ENCODE data around the gene PSMB8.
"Not testable (repeated sequence)": the region's sequence is repeated elsewhere in the genome, so short reads cannot be mapped to it uniquely, and the experiment has no call there.

PSMB8 gene

DNA sequence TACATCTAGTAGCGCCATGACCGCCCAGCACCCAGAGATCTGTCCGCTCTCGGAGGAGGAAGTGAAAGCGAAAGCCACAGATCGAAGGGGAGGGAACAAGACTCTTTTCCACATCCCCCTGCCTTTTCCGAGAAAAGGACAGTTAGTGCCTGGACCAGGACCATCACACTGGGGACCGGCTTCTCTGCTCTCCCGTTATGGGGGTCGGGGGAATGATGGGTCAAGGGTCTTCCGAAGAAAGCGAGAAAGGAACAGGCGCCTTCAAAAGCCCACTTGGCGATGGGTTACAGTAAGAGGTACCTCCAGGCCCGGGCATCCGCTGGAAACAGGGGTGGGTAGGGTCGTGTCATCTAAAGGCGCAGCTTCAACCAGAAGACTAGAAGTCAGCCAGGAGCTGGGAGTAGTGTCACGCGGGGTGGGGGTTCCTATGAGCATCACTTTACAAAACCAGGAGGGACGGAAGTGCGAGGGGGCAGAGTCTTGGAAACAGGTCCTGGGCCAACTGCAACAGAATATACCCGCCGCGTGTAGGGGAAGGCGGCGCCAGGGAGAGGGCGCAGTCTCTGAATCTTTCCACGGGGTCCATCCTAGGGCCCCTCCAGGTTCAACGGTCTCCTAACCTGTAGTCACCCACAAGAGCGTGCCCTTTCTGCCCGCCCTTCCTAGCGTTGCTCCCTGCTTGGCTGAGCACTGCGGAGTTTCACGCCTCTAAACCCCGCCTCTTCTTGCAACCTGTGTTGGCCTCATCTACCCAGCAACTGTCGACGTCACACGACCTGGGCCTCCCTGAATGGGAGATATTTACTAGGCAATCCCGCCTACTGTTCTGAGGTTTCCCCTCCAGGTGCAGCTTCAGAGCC, at the start of gene PSMB8:
Gene PSMB8 (minus strand): TSS at position 69 of the 860 bp plus-strand sequence. CDS start 51 bp downstream, at position 18.
- peak; percentile 98 for DNase-seq (ENCODE audit: low read depth, low spot score)

DNA sequence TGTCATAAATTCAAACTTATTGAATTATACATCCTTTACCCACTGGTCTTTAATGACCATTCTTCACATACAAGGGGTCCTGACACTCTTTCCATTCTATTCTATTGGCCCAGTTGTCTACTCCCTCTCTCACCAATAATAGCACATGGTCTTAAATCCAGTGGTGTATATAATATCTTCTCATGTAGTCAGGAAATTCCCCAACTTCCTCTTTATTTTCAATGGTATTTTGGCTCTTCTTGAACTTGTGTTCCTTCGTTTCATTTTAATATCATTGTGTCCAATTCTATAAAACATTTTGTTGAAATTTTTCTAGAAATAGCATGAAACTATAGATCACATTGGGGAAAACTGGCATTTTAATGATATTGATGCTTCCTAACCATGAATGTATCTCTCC, 47.0 kb upstream of the PSMB8 start:
- DNase-seq (ENCODE audit: low read depth, low spot score): no peak

DNA sequence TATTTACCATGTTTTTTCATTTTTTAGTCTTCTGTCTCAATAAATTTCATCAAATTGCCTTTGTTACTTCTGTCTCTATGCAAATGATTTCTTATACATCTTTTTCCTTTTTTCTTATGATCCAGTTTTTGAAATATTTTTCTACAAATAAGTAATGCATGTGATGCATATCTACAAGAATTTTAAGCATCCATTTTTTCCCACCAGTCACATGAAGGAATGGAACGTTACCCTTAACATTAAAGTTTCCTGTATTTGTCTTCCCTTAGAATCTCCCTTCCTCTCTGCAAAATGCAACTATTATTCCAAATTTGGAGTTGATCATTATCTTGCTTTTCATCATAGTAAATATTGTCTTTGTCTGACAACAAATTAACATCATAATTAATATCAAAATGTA, 45.7 kb upstream of the PSMB8 start:
- no peak for DNase-seq (ENCODE audit: low read depth, low spot score)

DNA sequence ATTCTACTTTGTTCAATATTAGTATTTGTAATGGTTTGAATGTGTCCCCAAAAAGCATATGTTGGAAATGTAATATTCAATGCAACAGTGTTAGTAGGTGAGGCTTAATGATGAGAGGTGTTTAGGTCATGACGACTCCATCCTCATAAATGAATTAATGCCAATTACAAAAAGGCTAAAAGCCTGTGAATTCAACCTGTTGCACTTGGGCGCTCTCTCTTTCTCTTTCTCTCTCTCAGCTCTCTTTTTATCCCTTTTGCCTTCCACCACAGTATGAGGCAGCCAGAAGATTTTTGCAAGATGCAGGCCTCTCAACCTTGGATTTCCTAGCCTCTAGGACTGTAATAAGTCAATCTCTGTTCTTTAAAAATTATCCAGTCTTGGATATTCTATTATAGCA, 44.7 kb upstream of the PSMB8 start:
- no peak for DNase-seq (ENCODE audit: low read depth, low spot score)

DNA sequence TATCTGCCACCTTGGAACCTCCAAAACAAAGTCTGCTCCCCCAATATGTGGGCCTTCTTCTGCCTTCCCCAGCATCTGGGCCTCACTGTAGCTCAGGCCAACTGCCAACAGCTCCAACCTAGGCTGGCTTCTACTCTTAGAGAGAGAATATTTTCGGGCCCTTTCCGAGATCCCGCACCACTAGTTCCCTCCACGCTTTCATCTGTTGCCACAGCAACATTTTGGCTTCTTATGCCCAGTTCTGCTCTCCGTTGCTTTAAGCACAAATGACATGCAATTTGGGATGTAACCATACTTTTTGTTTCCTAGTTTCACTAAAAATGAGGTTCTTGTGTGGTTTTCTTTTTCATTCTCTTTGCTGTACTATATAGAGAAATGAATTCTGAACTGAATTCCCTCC, 43.8 kb upstream of the PSMB8 start:
- no peak for DNase-seq (ENCODE audit: low read depth, low spot score)

DNA sequence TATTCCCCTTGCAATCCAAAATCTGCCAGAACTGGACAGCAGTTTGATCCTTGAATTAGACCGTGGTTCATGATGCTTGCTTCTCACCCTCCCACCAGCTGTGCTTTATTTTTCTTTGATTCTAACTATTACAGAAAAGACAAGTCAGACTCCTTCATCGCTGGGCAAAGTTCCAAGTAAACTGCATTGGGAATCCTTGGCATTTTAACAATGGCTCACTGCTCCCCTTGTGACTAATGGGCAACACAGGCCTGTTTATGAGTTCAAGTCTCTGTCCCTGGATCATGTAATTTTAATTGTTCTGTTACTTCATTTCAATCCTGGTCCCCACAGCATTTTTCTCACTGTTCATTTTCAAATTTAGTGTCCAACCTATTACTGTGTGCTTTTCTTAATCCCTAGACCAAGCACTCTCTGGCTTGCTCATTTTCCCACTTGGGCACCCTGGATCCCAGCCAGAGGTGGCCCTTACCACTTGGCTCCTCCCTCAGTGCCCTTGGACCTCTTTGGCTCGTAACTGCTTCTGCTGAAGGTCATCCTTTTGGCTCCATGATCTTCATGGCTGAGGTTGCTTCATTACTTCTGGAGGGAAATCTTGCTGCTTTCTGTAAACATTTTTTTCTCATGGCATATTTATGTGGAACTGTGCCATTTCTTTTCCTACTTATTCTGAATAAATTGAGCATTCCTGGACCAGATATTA, 43.0 kb upstream of the PSMB8 start:
- no peak for DNase-seq (ENCODE audit: low read depth, low spot score)

DNA sequence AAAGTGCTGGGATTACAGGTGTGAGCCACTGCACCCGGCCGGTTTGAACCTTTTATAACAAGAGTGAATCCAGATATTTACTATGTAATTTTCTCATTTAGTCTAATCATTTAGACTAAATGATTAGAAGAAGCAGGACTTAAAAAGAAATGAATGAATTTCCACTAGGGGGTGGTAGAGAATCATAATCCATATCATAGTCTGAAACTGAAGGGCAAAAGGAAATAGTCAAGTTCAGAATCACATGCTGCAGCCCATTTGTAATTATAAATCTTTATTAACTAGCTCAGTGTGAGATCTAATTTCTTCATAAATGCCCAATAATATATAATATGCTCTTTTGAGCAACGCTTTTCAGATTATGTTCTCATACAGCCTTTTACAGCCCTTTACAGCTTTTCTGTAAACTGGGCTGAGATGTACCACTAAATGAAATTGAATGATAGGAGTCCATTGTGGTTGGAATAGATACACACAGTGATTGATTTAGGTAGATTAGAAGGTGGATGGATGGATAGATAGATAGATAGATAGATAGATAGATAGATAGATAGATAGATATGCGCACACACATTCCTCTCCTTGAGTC, 41.9 kb upstream of the PSMB8 start:
- DNase-seq (ENCODE audit: low read depth, low spot score): no peak

DNA sequence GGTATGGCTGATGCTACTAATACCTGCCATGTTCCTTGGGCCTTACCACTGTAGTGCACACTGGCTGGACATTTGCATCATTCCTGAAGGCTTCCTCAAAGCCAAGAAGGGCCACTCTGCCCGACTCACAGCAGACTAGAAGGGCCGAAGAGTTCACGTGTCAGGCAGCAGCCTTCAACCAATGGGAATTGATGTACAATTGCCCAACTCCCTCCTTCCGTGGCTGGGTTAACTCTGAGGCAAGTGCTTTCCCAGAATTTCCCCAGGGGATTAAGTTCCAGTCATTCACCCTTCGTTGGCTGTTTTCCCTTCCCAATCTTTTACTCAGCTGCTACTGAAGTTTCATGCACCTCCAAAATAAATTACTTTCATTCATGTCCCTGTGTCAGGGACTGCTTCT, 39.9 kb upstream of the PSMB8 start:
- no peak for DNase-seq (ENCODE audit: low read depth, low spot score)

DNA sequence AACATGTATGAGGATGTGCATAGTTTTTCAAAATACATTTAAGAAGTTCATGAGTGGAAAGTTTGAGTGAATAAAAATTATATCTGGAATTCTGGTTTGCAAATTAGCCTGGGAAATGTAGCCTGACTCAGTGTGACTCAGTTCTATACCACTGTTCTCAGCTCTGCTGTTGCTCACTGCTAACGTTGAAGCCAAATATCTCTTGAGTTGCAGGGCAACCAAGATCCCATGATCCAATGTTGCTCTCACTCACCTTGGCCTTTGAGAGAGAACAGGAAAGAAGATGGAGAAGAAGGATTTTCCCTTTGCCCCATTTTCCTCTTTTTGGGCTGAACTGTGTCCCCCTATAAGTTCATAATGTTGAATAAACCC, 39.0 kb upstream of the PSMB8 start:
- DNase-seq (ENCODE audit: low read depth, low spot score): no peak

DNA sequence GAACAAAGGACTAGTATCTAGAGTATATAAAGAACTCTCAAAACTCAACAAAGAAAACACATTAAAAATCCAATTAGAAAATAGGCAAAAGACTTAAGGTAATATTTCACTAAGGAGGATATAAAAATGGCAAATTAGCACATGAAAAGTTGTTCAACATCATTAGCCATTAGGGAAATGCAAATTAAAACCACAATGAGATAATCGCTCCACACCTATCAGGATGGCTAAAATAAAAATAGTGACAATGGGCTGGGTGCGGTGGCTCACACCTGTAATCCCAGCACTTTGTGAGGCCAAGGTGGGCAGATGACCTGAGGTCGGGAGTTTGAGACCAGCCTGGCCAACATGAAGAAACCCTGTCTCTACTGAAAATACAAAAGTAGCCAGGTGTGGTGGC, 37.1 kb upstream of the PSMB8 start:
- not testable (repeated sequence) for DNase-seq (ENCODE audit: low read depth, low spot score)

DNA sequence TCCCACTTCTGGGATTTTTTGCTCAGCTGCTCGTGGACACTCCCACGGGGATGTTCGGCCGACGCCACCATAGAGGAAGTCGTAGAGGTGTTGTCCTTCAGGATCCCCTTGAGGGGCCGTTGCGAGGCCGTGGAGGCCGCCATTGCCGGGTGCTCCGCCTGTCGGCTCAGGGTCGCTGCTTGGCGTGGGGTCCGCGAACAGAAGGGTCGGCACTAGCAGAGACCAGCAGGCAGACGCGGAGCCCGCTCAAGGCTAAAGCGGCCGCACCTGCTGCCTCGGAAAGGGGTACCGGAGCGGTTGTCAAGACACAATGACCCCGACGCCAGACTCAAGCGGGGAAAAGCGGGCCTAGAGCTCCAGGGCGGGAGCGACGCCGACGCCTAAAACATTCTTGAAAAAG, 35.8 kb upstream of the PSMB8 start:
- no peak for DNase-seq (ENCODE audit: low read depth, low spot score)

DNA sequence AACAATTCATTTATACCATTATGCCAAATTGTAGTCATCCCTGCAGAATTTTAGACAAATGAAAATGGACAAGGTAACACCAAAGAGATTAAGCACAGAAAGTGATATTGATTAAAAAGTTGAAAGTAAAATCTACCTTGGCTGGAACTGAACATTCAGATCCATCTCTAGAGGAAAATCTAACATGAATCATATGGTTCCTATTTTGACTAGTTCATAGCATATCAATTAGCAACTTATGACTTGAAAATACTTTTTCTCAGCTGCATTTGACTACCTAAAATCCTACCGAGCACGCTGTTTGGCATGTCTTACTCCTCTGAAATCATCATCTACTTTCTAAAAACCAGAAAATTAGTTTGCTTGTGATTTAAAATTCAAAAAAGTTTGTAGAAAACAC, 32.8 kb upstream of the PSMB8 start:
- no peak for DNase-seq (ENCODE audit: low read depth, low spot score)

DNA sequence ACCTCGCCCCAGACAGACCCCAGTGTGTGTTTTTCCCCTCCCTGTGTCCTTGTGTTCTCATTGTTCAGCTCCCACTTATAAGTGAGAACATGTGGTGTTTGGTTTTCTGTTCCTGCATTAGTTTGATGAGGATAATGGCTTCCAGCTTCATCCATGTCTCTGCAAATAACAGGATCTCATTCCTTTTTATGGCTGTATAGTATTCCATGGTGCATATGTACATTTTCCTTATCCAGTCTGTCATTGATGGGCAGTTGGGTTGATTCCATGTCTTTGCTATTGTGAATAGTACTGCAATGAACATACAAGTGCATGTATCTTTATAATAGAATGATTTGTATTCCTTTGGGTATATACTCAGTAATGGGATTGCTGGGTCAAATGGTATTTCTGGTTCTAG, 30.1 kb upstream of the PSMB8 start:
- DNase-seq (ENCODE audit: low read depth, low spot score): not testable (repeated sequence)

DNA sequence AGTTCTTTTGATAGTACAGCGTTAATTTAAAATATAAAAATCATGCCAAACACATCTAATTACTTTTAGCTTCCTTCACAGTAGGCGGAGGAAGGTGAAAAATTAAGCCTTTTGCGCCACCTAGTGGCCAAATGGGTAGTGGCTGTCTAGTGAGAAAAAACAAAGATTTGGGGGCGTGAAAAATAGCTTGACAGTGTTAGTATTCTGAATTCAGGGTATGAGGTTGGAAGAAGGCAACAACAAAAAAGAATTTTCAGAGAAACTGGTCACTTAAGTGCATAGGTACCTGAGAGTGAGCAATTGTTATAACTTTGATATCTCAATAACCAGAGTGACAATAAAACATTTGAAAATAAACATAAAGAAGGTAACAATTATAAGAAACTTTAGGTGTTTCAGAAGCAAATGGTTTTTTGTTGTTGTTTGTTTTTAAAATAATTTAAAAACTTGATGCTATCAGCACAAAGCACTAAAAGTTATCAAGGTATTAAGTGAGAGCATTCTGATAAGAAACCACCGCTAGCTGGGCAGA, 24.5 kb upstream of the PSMB8 start:
- DNase-seq (ENCODE audit: low read depth, low spot score): peak; percentile 78

DNA sequence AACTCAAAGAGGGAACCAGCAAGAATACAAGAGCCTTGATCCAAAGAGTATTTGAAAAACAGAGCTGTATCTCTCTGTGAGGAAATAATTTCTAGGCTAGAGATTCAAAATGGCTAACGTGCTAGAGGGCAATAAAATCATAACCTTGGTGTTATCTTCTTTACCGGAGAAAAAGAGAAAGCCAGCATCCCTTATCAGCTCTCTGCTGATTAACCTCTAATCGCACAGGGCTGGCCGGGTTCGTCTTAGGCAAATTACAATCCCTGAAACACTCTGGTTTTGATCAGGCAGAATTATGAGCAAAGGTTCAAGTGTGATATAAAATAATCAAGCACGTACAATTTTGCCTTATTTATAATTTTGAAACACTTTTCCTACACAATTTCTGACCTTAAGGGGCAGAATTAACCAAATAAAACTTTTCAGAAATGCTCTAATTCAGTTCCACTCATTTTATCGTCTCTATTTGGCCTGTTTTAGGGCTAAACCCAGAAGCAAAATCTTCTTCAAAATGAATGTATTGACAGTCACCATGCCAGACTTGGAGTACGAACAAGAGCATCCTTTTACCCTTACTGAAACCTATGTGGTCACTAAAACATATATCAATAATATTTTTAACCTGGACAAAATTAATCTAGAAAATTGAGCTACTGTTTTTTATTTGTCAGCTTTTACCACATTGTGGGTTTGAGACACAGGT, 23.9 kb upstream of the PSMB8 start:
- DNase-seq (ENCODE audit: low read depth, low spot score): no peak

DNA sequence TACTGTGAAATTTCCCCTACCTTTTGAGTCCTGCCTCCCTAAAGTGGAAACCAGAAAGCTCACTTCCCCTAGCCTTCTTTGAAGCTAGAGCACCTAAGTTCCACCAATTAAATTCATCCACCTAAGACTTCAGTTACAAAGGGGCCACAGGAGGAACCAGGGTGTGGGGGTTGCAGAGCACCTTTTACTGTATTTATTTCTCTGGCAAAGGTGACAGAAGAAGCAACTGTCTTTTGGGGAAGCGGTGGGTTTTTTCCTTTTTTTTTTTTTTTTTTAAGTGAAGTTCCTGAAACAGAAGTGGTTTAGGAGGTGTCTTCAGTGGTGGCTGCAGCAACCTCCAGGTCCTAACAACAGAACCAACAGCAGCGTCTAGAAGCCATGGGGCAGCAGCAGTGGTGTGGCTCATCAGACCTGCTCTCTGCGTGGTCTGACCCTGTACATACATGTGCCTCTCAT, 23.2 kb upstream of the PSMB8 start:
- DNase-seq (ENCODE audit: low read depth, low spot score): no peak

DNA sequence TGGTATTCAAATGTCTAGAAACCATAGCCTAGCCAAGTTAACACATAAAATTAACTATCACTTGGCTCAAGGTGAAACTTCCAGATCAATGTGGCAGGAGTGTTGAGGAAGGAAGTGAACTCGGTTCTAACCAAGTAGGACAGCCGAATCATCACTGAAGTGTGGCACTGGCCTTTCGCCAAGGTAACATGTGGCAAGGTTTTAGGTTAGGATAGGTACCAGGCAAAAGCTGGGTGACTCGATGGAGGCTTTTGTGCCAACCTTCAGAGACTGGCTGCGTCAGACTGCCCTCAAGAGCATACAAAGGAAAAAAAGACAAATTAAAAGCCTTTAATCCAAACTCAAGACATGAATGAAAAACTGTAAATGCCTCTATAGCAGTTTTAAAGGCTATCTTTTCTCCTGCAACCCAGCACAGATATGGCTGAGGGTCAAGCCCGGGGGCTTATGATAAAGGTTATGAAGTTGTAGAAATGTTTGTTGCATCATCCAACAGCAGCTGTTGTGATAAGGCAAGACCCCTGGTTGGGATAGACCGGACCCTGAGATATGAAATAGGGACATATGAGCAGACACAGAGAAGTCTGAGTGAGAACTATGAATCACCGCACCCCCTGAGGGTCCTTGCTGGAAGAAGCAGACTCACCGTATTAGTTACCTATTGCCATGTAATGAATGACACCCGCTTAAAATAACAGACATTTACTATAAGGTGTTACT, 22.0 kb upstream of the PSMB8 start:
- DNase-seq (ENCODE audit: low read depth, low spot score): no peak

DNA sequence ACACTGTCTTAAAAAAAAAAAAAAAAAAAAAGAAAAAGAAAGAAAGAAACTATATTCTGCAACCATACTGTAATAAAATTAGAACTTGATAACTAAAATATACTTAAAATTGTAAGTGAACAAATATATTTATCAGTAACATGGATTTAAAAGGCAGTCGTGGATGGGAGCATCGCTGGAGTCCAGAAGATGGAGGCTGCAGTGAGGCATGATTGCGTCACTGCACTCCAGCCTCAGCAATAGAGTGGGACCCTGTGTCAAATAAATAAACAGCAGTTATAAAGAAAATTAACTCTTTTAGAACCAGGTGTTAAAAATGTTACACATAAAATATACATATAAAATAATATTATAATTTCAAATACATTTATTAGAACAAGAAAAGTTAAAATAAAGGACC, 18.9 kb upstream of the PSMB8 start:
- no peak for DNase-seq (ENCODE audit: low read depth, low spot score)

DNA sequence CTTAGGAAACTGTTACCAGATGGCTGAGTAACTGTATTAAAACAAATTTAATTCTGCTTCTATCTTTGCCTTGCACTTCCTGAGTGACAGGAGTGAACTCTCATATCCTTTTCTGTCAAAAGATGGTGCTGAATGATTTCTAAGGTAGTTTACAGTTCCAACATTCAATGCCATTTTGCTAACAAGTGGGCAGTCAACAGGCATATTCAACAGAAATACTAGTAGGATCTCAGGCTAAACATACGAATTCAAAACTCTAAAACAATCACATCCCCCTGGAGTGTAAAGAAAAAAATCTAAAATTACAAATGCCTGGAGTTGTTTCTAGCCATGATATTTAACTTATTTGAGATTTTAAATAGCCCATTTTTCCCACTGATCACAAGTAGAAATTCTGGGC, 16.8 kb upstream of the PSMB8 start:
- DNase-seq (ENCODE audit: low read depth, low spot score): no peak

DNA sequence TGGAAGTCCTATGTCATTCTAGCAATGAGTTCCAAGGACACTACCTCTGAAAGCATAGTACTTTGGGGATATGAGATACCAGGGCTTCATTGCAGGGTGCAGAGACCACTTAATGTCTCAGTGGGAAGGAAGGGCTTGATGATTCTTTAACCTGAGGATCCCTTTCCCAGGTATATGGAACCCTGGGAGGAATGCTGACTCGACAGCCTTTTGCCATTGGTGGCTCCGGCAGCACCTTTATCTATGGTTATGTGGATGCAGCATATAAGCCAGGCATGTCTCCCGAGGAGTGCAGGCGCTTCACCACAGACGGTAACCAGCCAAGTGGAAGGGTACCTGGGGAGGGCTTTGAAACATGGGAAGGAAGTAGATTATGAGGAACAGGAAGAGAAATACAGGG, 14.3 kb upstream of the PSMB8 start:
- DNase-seq (ENCODE audit: low read depth, low spot score): no peak

Data from activated naive CD8-positive, alpha-beta T cell treated with anti-CD3 and anti-CD28 coated beads, Interleukin-2, amount 50 U/mL, for 16 hours (primary cell).